B cell (primary cell): ENCODE data around the gene KANTR.

Source experiments
- EZH2 ChIP-seq: IDR thresholded peaks from 2 replicates; pipeline ENCODE4 v1.6.1; 2012; ENCODE audit warnings: borderline replicate concordance, low read depth, mild to moderate bottlenecking, moderate library complexity, low read length; ENCODE audit not compliant: insufficient read depth, poor library complexity, severe bottlenecking
- TF ChIP-seq, protein P1 (sequence below): fragments of 200-600 bp; IDR thresholded peaks from one replicate; pipeline ENCODE4 v1.8.0; 2022; ENCODE audit warnings: antibody characterized with exemption, mild to moderate bottlenecking

DNA sequence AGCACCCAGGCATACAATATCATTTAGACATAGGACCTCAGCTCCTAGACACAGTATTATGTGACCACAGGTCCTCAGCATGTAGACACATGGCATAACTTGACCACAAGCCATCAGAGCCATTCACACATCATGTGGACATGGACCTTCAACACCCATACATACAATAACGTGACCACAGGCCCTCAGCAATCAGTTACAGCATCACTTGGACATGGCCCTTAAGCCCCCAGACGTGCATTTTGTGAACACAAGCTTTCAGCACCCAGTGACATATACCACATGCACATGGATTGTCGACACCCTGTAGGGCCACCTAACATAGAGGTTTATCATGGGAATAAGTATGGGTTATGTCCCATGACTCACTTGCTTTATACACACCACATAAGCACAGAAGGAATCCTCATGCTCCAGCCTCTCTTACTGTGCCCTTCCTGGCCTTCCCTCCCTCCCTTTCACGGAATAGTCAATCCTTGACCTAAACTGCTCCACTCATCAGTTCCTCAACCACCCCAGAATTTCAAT lies 9.8 kb upstream of the KANTR start:
- TF ChIP-seq, protein P1, sequence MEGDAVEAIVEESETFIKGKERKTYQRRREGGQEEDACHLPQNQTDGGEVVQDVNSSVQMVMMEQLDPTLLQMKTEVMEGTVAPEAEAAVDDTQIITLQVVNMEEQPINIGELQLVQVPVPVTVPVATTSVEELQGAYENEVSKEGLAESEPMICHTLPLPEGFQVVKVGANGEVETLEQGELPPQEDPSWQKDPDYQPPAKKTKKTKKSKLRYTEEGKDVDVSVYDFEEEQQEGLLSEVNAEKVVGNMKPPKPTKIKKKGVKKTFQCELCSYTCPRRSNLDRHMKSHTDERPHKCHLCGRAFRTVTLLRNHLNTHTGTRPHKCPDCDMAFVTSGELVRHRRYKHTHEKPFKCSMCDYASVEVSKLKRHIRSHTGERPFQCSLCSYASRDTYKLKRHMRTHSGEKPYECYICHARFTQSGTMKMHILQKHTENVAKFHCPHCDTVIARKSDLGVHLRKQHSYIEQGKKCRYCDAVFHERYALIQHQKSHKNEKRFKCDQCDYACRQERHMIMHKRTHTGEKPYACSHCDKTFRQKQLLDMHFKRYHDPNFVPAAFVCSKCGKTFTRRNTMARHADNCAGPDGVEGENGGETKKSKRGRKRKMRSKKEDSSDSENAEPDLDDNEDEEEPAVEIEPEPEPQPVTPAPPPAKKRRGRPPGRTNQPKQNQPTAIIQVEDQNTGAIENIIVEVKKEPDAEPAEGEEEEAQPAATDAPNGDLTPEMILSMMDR, result no peak
- no peak for TF ChIP-seq EZH2
